Neural crest cell (in vitro differentiated cells): ENCODE measurements around the gene IL1R1. TPM values are rescaled to one million over a fixed set of nuclear protein-coding genes. Genes with fewer than 3 reads are reported as not detected.

Experiments
- DNase-seq: peaks from one replicate; pipeline ENCODE4 v3.0.0; 2021; ENCODE audit warnings: low read depth, mixed read lengths, low spot score
- H3K27ac Mint-ChIP-seq: one replicate; pipeline ENCODE4 v1.8.0; 2021; ENCODE audit warnings: mild to moderate bottlenecking, mixed read lengths; ENCODE audit not compliant: unreplicated experiment
- H3K27me3 Mint-ChIP-seq: 2 replicates; pipeline ENCODE4 v1.8.0; 2021; ENCODE audit warnings: low read depth, mild to moderate bottlenecking, mixed read lengths
- H3K36me3 Mint-ChIP-seq: 2 replicates; pipeline ENCODE4 v1.8.0; 2021; ENCODE audit warnings: low read depth, mild to moderate bottlenecking, mixed read lengths
- H3K4me1 Mint-ChIP-seq: 2 replicates; pipeline ENCODE4 v1.8.0; 2021; ENCODE audit warnings: mixed read lengths
- H3K4me3 Mint-ChIP-seq: one replicate; pipeline ENCODE4 v1.8.0; 2021; ENCODE audit warnings: mild to moderate bottlenecking, mixed read lengths
- H3K9me3 Mint-ChIP-seq: 2 replicates; pipeline ENCODE4 v1.8.0; 2021; ENCODE audit warnings: mixed read lengths
- total RNA-seq: library from RNA; stranded (reverse); gene quantifications from 2 replicates; pipeline ENCODE4 v1.2.1, GENCODE V29; 2021
- TF ChIP-seq, protein P1 (sequence below): fragments of 200-600 bp; sonication (generic); conservative IDR thresholded peaks from 2 replicates; pipeline ENCODE4 v1.5.0; 2021; ENCODE audit warnings: antibody characterized with exemption, mild to moderate bottlenecking

Gene IL1R1
- total RNA-seq, 1 donor from 2014 or later, result 0.14 TPM

DNA sequence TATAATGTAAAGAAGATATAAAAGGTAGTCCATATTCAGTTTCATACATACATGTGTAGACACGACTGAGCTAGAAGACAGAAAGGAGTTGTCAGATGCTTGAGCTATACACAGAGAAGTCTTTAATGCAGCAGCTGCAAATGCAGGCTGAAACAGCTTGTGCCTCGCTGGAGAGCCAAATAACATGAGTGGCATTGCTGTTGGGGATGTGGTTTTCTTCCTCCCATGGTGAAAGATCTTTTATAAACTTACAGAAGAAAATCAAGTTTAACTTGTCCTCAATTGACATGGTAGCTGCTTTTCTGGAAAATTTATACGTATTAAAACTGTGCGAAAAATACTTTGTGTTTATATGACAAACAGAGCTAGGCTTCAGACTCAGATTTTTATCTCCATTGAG is 16.4 kb upstream of the IL1R1 start:
- Mint-ChIP-seq H3K4me3 (no peak overlapping the region), H3K27me3 (no peaks in the 10 kb centered on the region), H3K4me1 (peaks cover 5% of the 10 kb centered on the region), H3K27ac (no peak overlapping the region), H3K36me3 (no peaks in the 10 kb centered on the region), H3K9me3 (no peaks in the 10 kb centered on the region)
- no peak for DNase-seq
- TF ChIP-seq, protein P1, sequence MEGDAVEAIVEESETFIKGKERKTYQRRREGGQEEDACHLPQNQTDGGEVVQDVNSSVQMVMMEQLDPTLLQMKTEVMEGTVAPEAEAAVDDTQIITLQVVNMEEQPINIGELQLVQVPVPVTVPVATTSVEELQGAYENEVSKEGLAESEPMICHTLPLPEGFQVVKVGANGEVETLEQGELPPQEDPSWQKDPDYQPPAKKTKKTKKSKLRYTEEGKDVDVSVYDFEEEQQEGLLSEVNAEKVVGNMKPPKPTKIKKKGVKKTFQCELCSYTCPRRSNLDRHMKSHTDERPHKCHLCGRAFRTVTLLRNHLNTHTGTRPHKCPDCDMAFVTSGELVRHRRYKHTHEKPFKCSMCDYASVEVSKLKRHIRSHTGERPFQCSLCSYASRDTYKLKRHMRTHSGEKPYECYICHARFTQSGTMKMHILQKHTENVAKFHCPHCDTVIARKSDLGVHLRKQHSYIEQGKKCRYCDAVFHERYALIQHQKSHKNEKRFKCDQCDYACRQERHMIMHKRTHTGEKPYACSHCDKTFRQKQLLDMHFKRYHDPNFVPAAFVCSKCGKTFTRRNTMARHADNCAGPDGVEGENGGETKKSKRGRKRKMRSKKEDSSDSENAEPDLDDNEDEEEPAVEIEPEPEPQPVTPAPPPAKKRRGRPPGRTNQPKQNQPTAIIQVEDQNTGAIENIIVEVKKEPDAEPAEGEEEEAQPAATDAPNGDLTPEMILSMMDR, result no peak

DNA sequence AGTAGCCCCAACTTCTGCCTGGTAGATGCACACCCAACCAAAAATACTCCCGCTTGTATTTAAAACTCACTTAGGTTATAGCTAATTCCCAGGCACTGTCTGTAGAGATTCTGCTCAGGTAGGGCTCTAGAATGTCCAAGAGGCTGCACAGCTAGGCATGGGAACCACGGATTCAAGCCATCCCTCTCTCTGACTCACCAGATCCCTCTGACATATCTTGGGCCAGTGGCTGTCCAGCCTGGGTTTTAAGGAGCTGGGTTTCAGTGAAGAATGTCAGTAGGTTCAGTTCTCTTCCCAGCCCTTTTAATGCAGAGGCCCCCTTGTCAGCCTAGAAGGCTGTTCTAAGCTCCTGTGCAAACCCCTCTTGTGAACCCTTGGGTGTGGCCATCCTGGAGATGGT is 15.9 kb upstream of the IL1R1 start:
- TF ChIP-seq, protein P1, result no peak
- no peak for DNase-seq
- no peak overlapping the region for H3K27ac Mint-ChIP-seq
- H3K36me3 Mint-ChIP-seq, result no peaks in the 10 kb centered on the region
- H3K27me3 Mint-ChIP-seq, result no peaks in the 10 kb centered on the region
- H3K9me3 Mint-ChIP-seq, result no peaks in the 10 kb centered on the region
- H3K4me3 Mint-ChIP-seq, result no peak overlapping the region
- peaks cover 5% of the 10 kb centered on the region for H3K4me1 Mint-ChIP-seq

DNA sequence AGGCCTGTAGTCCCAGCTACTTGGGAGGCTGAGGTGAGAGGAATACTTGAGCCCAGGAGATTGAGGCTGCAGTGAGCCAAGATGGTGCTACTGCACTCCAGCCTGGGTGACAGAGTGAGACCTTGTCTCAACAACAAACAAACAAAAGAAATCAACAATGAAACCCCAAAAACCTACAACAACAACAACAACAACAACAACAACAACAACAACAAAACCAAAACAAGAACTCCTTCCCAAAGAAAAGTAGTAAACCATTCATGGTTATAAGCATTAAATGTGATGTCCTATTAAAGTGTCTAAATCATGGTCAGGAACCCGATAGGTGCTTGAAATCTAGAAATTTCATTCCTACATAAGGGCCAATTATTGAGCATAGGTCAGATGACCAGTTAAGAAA is 13.5 kb upstream of the IL1R1 start:
- DNase-seq, result no peak
- Mint-ChIP-seq H3K4me3 (no peak overlapping the region), H3K27ac (no peak overlapping the region), H3K4me1 (peaks cover 5% of the 10 kb centered on the region), H3K27me3 (peaks cover 4% of the 10 kb centered on the region), H3K9me3 (peaks cover 3% of the 10 kb centered on the region), H3K36me3 (no peaks in the 10 kb centered on the region)
- TF ChIP-seq, protein P1, result no peak

DNA sequence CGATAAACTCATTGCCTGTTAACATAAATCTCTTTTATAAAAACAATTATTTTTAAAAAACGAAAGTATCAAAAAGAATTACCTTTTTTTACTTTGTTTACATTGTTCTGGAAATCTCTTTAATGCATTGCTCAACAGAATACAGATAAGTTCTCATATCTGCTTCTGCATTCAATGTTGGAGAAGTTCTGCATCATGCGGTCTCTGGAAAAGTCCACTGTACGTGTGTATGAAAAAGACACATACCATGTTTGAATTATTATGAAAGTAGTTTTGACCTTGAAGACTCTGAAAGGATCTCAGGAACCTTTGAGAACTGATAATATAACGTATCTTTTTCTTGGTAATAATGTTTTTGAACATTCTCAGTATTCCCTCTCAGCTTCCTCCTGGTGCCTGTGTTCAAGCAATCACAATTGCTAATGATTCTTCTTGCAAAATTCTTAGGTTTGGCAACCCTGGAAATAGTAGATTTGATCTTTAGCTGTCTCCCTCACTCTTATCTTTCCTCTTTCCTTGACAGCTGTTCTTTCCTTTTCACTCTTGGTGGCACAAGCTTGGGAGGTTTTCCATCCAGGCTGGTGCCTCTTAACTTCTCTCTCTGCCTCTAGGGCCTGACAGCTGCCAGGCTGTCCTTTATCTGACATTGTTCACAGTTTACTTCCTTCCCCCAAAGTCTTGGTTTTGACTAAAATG is 12.4 kb upstream of the IL1R1 start:
- TF ChIP-seq, protein P1, result no peak
- no peaks in the 10 kb centered on the region for H3K36me3 Mint-ChIP-seq
- DNase-seq, result no peak
- no peak overlapping the region for H3K4me3 Mint-ChIP-seq
- H3K9me3 Mint-ChIP-seq, result peaks cover 3% of the 10 kb centered on the region
- no peak overlapping the region for H3K27ac Mint-ChIP-seq
- H3K27me3 Mint-ChIP-seq, result peaks cover 4% of the 10 kb centered on the region
- peaks cover 5% of the 10 kb centered on the region for H3K4me1 Mint-ChIP-seq

DNA sequence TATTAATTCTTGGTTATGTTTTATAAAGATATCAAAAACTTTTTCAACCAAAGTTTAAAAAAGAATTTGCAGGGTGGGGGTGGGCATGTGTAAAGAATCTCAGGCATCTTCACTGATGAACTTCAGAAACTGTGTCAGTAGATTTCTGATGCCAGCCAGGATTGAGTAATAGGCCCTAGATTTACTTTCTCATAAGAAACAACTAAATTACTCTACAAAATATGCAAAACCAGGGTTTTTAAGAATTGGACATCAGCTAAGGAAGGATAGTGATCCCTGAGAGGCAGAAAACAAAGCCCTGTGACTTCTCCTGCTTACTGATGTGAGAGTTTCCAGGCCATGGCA is 11.9 kb upstream of the IL1R1 start:
- Mint-ChIP-seq H3K27me3 (peaks cover 4% of the 10 kb centered on the region), H3K36me3 (no peaks in the 10 kb centered on the region), H3K9me3 (peaks cover 3% of the 10 kb centered on the region), H3K4me1 (peaks cover 5% of the 10 kb centered on the region), H3K27ac (no peak overlapping the region), H3K4me3 (no peak overlapping the region)
- TF ChIP-seq, protein P1, result no peak
- no peak for DNase-seq
